Psoas muscle (tissue), 8 donors: Measurements from ENCODE around the gene RAG1. TPM values are rescaled to one million over a fixed set of nuclear protein-coding genes. Genes with fewer than 3 reads are reported as not detected.

ENCODE experiments used
- ATAC-seq, 4 donors: fragments of 200-7000 bp; cut with Tn5 transposase; one replicate each; pipeline ENCODE4 v1.9.1; 2020; ENCODE audit warnings: moderate library complexity in 3 of 4, mild to moderate bottlenecking in 2 of 4
- DNase-seq, 2 donors: peaks; one replicate each; pipeline ENCODE4 v3.0.0-alpha.2; 2020
- H3K27ac ChIP-seq: fragments of 200-600 bp; one replicate; pipeline ENCODE4 v1.8.0; 2022
- H3K27me3 ChIP-seq, 3 donors: fragments of 200-600 bp in 1 of 3; one replicate each; pipeline versions ENCODE4 v1.6.1 to v1.8.0; 2013 to 2022; ENCODE audit warnings: low read length in 2 of 3, mild to moderate bottlenecking in 2 of 3, moderate library complexity in 1 of 3; ENCODE audit not compliant: insufficient read depth in 3 of 3
- H3K36me3 ChIP-seq, 2 donors: fragments of 200-600 bp in 1 of 2; one replicate each; pipeline versions ENCODE4 v1.6.1 to v1.8.0; 2013 to 2022; ENCODE audit warnings: low read depth in 1 of 2, mild to moderate bottlenecking in 1 of 2, moderate library complexity in 1 of 2; ENCODE audit not compliant: insufficient read depth in 1 of 2
- H3K4me1 ChIP-seq: fragments of 200-600 bp; one replicate; pipeline ENCODE4 v1.8.0; 2022
- H3K4me3 ChIP-seq: fragments of 200-600 bp; one replicate; pipeline ENCODE4 v1.8.0; 2022; ENCODE audit warnings: mild to moderate bottlenecking
- H3K9me3 ChIP-seq: fragments of 200-600 bp; one replicate; pipeline ENCODE4 v1.8.0; 2022
- WGBS, 3 donors: extraction: QIAGEN DNeasy Blood & Tissue Kit; methylation state at CpG; one replicate each; pipeline versions ENCODE4 v1.1.6 to v1.1.7; 2013; 5-methylcytosine and 5-hydroxymethylcytosine counted together
- intact Hi-C, 2 donors: fragments of 100-400 bp; cut with DNase I; formaldehyde crosslinking; loops; one replicate each; pipeline versions ENCODE4 v1.11.0 to v1.14.2; 2022
- long read RNA-seq, 2 donors: library from polyadenylated mRNA; unstranded; transcript quantifications; one replicate each; pipeline ENCODE4 v2.0.0, GENCODE V29; 2021
- polyA plus RNA-seq, 3 donors: library from polyadenylated mRNA; stranded (reverse); fragments of 200-250 nt; gene quantifications; one replicate each; pipeline ENCODE4 v1.2.3, GENCODE V29; 2013
- total RNA-seq, 4 donors: library from RNA; stranded (reverse); fragmentation: NEBNext Ultra II Directional in 2 of 4; extraction: Animal tissue kit (Norgen Biotek cat#: 25700) in 2 of 4; gene quantifications; one replicate each; pipeline versions ENCODE4 v1.2.1 to v1.2.4, GENCODE V29; 2021 to 2023
- TF ChIP-seq, protein P1 (sequence below): fragments of 200-600 bp; IDR thresholded peaks from one replicate; pipeline ENCODE4 v1.8.0; 2022; ENCODE audit warnings: antibody characterized with exemption
- donor health status: healthy with polysubstance abuse.
- donor health status: DM: no; HTN: no; CAD: no; lungs with moderate emphysema.
- donor health status: Bipolar disorder and iron deficiency.
- donor health status: healthy.
- donor health status: DM: yes; HTN: yes; CAD: no.
- donor health status: DM: no; HTN: no; CAD: no.
- donor health status: DM: no; HTN: no; CAD: no.
- donor health status: DM: yes; HTN: yes; CAD: no.

The RAG1 gene
- 1 to 10 TPM in 1 of 4 donors, under 1 TPM in 3; 0.24 to 1.7 (median 0.60) TPM for total RNA-seq
- polyA plus RNA-seq = under 1 TPM; 0.04 to 0.85 (median 0.35) TPM
- long read RNA-seq, donor 1 = 0 reads
- long read RNA-seq, donor 2 = 0 reads

DNA sequence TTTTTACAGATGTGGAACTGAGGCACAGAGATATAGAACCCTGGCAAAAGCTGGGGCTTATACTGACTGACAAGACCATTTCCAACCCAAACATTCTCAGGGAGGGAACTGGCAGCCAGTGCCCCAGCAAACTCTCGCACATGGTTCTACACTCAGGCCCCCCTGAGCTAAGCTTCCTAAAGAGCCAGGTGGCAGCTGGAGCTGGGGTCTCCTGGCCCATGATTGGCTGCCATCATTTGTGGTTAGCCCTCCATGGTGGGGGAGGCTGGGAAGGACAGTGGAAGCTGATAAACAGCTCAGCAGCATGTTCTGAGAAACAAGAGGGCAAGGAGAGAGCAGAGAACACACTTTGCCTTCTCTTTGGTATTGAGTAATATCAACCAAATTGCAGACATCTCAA, at the start of gene RAG1:
TSS of gene RAG1 (plus strand) at position 314 of the 400 bp plus-strand sequence. CDS start 5,298 bp downstream, outside the sequence.
- DNase-seq (no peak), ATAC-seq (no peak)
- no peak within 1 kb of the TSS for H3K4me3 ChIP-seq
- H3K27me3 ChIP-seq = peaks cover 0 to 5% (median 0%) of the 10 kb centered on the region in 3 donors
- no peaks in the 10 kb centered on the region for H3K36me3 ChIP-seq
- intact Hi-C loops = no loop called here
- 67 to 88% (median 80%) methylated on average over 1 of the region's 1 CpG for WGBS, 3 donors
- H3K9me3 ChIP-seq = no peaks in the 10 kb centered on the region
- H3K27ac ChIP-seq = no peak within 1 kb of the TSS
- no peaks in the 10 kb centered on the region for H3K4me1 ChIP-seq
- TF ChIP-seq, protein P1, sequence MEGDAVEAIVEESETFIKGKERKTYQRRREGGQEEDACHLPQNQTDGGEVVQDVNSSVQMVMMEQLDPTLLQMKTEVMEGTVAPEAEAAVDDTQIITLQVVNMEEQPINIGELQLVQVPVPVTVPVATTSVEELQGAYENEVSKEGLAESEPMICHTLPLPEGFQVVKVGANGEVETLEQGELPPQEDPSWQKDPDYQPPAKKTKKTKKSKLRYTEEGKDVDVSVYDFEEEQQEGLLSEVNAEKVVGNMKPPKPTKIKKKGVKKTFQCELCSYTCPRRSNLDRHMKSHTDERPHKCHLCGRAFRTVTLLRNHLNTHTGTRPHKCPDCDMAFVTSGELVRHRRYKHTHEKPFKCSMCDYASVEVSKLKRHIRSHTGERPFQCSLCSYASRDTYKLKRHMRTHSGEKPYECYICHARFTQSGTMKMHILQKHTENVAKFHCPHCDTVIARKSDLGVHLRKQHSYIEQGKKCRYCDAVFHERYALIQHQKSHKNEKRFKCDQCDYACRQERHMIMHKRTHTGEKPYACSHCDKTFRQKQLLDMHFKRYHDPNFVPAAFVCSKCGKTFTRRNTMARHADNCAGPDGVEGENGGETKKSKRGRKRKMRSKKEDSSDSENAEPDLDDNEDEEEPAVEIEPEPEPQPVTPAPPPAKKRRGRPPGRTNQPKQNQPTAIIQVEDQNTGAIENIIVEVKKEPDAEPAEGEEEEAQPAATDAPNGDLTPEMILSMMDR = no peak

DNA sequence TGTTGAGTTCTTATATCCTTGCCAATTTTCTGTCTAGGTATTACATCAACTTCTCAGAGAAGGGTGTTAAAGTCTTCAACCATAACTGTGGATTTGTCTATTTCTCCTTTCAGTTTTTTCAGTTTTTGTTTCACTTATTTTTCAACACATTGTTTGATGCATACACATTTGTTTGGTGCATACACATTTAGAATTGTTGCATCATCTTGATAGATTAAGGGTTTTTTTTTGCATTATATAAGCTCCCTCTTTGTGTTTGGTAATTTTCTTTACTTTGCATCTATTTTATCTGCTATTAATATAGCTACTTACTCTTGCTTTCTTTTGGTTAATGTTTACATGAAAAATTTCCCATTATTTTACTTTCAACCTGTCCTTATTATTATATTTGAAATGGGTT, 37.0 kb upstream of the RAG1 start:
- Histone ChIP-seq H3K4me1 (no peaks in the 10 kb centered on the region), H3K27me3 (no peaks in the 10 kb centered on the region), H3K27ac (no peak overlapping the region), H3K9me3 (no peaks in the 10 kb centered on the region), H3K36me3 (no peaks in the 10 kb centered on the region), H3K4me3 (no peak overlapping the region)
- ATAC-seq (no peak), DNase-seq (no peak)
- TF ChIP-seq, protein P1 = no peak
- intact Hi-C loops = no loop called here

DNA sequence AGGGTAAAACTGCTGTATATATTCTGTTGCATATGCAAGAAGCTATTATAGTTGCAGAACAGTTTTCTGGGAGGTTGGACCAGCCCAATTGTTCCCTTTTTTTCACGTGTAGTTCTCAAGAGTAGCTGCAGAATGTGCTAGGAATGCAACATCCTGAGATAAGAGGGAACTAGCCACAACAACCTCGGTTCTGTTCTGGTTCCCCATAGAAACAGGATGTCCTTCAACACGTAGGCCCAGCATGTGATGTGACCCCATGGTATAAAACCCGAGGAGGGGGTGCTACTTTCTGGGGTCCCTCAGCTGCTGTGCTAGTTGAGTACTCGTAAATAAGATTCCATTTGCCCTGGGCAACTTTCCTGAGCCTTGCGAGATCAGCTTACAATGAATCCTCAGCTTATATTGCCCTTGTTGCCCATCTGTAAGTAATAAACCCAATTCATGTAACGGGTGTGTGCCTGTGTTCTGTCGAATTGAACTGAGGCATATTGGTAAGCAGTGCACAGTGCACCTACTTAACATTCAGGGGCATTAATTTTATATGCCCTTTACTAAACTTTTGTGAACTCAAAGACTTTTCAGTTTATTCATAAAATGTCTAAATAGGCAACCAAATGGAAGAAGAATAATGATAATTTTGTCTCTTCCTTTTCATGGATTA, 34.7 kb upstream of the RAG1 start:
- Histone ChIP-seq H3K4me3 (no peak overlapping the region), H3K4me1 (no peaks in the 10 kb centered on the region), H3K9me3 (no peaks in the 10 kb centered on the region), H3K27me3 (no peaks in the 10 kb centered on the region), H3K36me3 (no peaks in the 10 kb centered on the region), H3K27ac (no peak overlapping the region)
- ATAC-seq (no peak), DNase-seq (no peak)
- WGBS, 3 donors = 25 to 33% (median 33%) methylated on average over 8 of the region's 8 CpGs
- intact Hi-C loops = no loop called here
- TF ChIP-seq, protein P1 = no peak

DNA sequence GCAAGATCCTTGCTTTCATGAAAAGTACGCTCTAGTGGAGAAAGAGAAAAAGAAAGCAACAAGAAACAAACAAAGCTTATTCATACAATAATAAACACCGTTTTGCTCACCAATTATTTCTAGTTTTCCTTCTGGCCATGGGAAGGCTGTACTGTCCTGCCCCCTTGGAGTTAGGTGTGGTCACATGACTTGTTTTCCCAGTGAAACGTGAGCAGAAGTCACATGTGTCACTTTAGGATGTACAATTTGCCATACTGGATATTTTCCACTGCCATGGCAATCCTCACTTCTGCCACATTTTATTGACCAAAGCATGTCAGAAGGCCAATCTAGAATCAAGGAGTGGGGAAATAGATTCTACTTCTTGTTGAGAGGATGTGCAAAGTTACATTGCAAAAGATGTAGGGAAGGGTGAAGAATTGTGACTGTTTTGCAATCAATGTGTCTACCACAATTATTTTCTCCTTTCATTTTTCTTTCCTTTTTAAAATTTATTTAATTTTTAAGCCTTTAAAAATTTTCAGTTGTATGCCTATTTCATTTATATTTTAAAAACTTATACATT, 33.4 kb upstream of the RAG1 start:
- TF ChIP-seq, protein P1 = no peak
- H3K9me3 ChIP-seq = no peaks in the 10 kb centered on the region
- ATAC-seq (no peak), DNase-seq (no peak)
- WGBS, 3 donors = 56 to 68% (median 63%) methylated on average over 3 of the region's 3 CpGs
- no peak overlapping the region for H3K27ac ChIP-seq
- no peaks in the 10 kb centered on the region for H3K27me3 ChIP-seq
- no peaks in the 10 kb centered on the region for H3K4me1 ChIP-seq
- no peaks in the 10 kb centered on the region for H3K36me3 ChIP-seq
- no peak overlapping the region for H3K4me3 ChIP-seq
- intact Hi-C loops = no loop called here
